ENCODE results near the gene KRT17. TPM values are rescaled to one million over a fixed set of nuclear protein-coding genes. Genes with fewer than 3 reads are reported as not detected.

KRT17 gene
- total and polyA plus RNA-seq, 2 of the 4 experiments (the other 2 are of a cell fraction) = 2.5 to 4.6 TPM

DNA sequence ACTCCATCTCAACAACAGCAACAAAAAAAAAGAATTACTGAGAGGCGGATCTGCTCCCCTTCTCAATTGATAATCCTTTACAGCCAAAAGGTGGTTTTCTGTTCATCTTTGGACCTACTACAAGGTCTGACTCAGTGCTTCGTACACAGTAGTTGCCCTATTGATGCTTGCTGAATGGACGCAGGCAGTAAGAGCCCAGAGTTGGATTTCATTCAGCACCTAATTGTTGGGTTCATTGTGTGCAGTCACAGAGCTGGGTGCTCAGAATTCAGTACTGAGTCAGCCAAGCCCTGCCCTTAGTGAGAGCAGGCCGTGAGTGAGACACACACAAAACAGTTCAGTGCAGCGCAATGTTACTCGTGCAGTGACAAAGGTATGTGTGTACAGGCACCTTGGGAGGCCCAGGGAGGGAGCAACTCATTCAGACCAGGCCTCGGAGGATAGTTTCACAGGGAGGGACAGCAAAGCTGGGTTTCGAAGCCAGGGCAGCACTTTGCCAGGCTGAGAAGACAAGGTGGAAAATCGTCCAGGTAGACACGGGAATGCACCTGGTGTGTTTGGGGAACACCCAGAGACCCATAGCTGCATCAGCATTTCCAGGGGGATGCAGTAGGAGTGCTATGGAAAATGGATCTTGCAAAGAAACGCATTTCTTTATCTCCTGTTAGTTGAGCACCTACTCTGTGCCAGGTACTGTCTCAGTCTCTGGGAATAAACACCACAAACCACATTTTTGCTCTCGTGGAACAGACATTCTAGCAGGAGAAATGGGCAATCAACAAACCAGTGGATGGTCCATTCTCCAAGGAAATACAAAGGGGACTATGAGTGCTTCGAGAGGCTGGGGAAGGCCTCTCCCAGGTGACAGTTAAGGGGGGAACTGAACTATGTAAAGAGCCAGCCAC, 18.1 kb upstream of the KRT17 start:
- no peak for DNase-seq
- Histone ChIP-seq H2BK5ac (ENCODE audit: low read depth, low read length, poor library complexity, severe bottlenecking) (no peak overlapping the region), H3K18ac (ENCODE audit: low read depth, low read length) (no peak overlapping the region), H4K91ac (ENCODE audit: insufficient read depth, low read depth, low read length) (no peak overlapping the region), H2AK5ac (ENCODE audit: low read depth, low read length) (no peak overlapping the region), H3K9ac (ENCODE audit: low read depth, low read length) (no peak overlapping the region), H2BK15ac (ENCODE audit: low read depth, low read length) (no peak overlapping the region), H3K4me1 (ENCODE audit: control insufficient read depth, insufficient read depth, low read length) (peaks cover 6% of the 10 kb centered on the region), H3K27ac (ENCODE audit: insufficient read depth, low read length) (no peak overlapping the region), H3K27me3 (ENCODE audit: control insufficient read depth, insufficient read depth, low read length) (peaks cover 14% of the 10 kb centered on the region), H3K4me3 (ENCODE audit: insufficient read depth, low read depth, low read length) (no peak overlapping the region), H2AFZ (replicated peaks; ENCODE audit: low read length, poor library complexity) (no peak overlapping the region), H2BK120ac (ENCODE audit: low read depth, low read length) (no peak overlapping the region), H3K79me1 (ENCODE audit: low read depth in 1 of 2, low read length in 2 of 2) (no peaks in the 10 kb centered on the region), H3K9me3 (ENCODE audit: control insufficient read depth, insufficient read depth, low read length) (no peaks in the 10 kb centered on the region), H3K4ac (ENCODE audit: low read depth, low read length) (no peak overlapping the region), H4K8ac (ENCODE audit: low read depth in 2 of 2, low read length in 2 of 2) (no peak overlapping the region), H2AK9ac (replicated peaks; ENCODE audit: low read depth, low read length, poor library complexity) (no peak overlapping the region), H3K56ac (ENCODE audit: extremely low read depth, insufficient read depth, low read length) (no peak overlapping the region), H3K36me3 (ENCODE audit: control insufficient read depth, insufficient read depth, low read length) (no peaks in the 10 kb centered on the region), H4K5ac (ENCODE audit: low read depth, low read length) (no peak overlapping the region), H3K4me2 (ENCODE audit: low read depth, low read length) (no peak overlapping the region), H4K20me1 (ENCODE audit: insufficient read depth, low read length) (no peaks in the 10 kb centered on the region), H2BK20ac (ENCODE audit: low read depth, low read length) (no peak overlapping the region), H3K14ac (replicated peaks; ENCODE audit: low read depth, low read length) (no peak overlapping the region), H3K9me1 (ENCODE audit: insufficient read depth, low read length) (0 out of 2 replicates have a peak, but pooled peaks cover 4% of the 10 kb centered on the region), H3K23ac (ENCODE audit: low read depth, low read length) (no peak overlapping the region)
- no CpG with 5 or more reads among the region's 13 CpGs for WGBS, 2 experiments (ENCODE audit: extremely low coverage in 2 of 2, insufficient read length in 1 of 2)
- ATAC-seq (ENCODE audit: low read depth) = no peak
- no TSS peak for BruUV-seq (replicated peaks)
- in situ Hi-C loops (cut with MboI; ENCODE audit: low sequenced_read_pairs) = no loop called here
- CTCF ChIA-PET = no interaction called here
- TF ChIP-seq ELK1 (IDR thresholded peaks at IDR 0.05; ENCODE audit: borderline replicate concordance, low read depth, low read length) (no peak), RCOR1 (IDR thresholded peaks at IDR 0.05; ENCODE audit: insufficient replicate concordance, low read length) (no peak), POLR2A (IDR thresholded peaks at IDR 0.05; ENCODE audit: low read depth, low read length) (no peak), MXI1 (IDR thresholded peaks at IDR 0.05; ENCODE audit: borderline replicate concordance, low read depth, low read length) (no peak), MAFK (IDR thresholded peaks at IDR 0.05; ENCODE audit: low read depth, low read length) (no peak), MAZ (IDR thresholded peaks at IDR 0.05; ENCODE audit: borderline replicate concordance, low read depth, low read length) (no peak), SMC3 (IDR thresholded peaks at IDR 0.05; ENCODE audit: low read depth, low read length) (no peak), NFE2L2 (IDR thresholded peaks at IDR 0.05; ENCODE audit: low read depth, low read length) (no peak), CHD1 (IDR thresholded peaks at IDR 0.05; ENCODE audit: low read depth, low read length) (no peak), RAD21 (IDR thresholded peaks at IDR 0.05; ENCODE audit: low read length) (no peak), CEBPB (IDR thresholded peaks at IDR 0.05; ENCODE audit: low read depth, low read length) (no peak)
- intact Hi-C loops (cut with micrococcal nuclease) = no loop called here
- POLR2A ChIA-PET (ENCODE audit: unreplicated experiment) = no interaction called here
- dilution Hi-C loops (cut with HindIII; ENCODE audit: low sequenced_read_pairs, unreplicated experiment) = no loop called here

Measured in IMR-90 (cell line).